Measurements from ENCODE around the gene CA12. TPM values are rescaled to one million over a fixed set of nuclear protein-coding genes. Genes with fewer than 3 reads are reported as not detected.

CA12 gene
- total and polyA plus RNA-seq, 2 of the 8 experiments (the other 6 are each of a cell fraction or from before 2014, with no cell fraction given): 4.7 to 4.9 TPM

- H3K27me3 ChIP-seq (replicated peaks in 1 of 4; ENCODE audit: control insufficient read depth in 3 of 4, extremely low read depth in 1 of 4, insufficient read depth in 3 of 4, low read length in 3 of 4): no peaks in the 10 kb centered on the region
- FAIRE-seq (no peak), DNase-seq (ENCODE audit: low read depth in 1 of 2, low spot score in 2 of 2) (no peak)
- no peak overlapping the region for H2AFZ ChIP-seq (ENCODE audit: low read length)
- H3K79me1 ChIP-seq (ENCODE audit: low read depth, low read length): no peaks in the 10 kb centered on the region
- no peak overlapping the region for H2BK120ac ChIP-seq (replicated peaks; ENCODE audit: low read depth, low read length)
- no peaks in the 10 kb centered on the region for H3K36me3 ChIP-seq (ENCODE audit: control insufficient read depth in 2 of 4, insufficient read depth in 4 of 4, low read length in 3 of 4)
- H3K56ac ChIP-seq (replicated peaks; ENCODE audit: insufficient read length, low read depth, low read length): no peak overlapping the region
- no peak overlapping the region for H4K8ac ChIP-seq (ENCODE audit: extremely low read depth, insufficient read depth, low read length)
- H3K9ac ChIP-seq (replicated peaks in 1 of 4; ENCODE audit: extremely low read depth in 1 of 4, low read depth in 3 of 4, low read length in 3 of 4): no peak overlapping the region
- H2AK5ac ChIP-seq (ENCODE audit: low read depth, low read length): no peak overlapping the region
- ChIA-PET CTCF (ENCODE audit: partially characterized antibody) (no interaction called here), POLR2A (ENCODE audit: partially characterized antibody) (no interaction called here)
- H3K27ac ChIP-seq (ENCODE audit: low read depth, low read length): no peak overlapping the region
- H2BK12ac ChIP-seq (ENCODE audit: low read depth, low read length): no peak overlapping the region
- no peak overlapping the region for H4K5ac ChIP-seq (ENCODE audit: insufficient read length, low read depth, low read length)
- H3K23me2 ChIP-seq (ENCODE audit: low read depth, low read length): no peaks in the 10 kb centered on the region
- no peak overlapping the region for H2BK15ac ChIP-seq (ENCODE audit: low read length)
- no peaks in the 10 kb centered on the region for H4K20me1 ChIP-seq (replicated peaks in 1 of 2; ENCODE audit: control insufficient read depth in 1 of 2, insufficient read depth in 2 of 2, low read length in 2 of 2)
- no peak overlapping the region for H3K14ac ChIP-seq (ENCODE audit: insufficient read length)
- H3K4me2 ChIP-seq (ENCODE audit: insufficient read depth in 1 of 2, low read depth in 2 of 2, low read length in 2 of 2): no peak overlapping the region
- H2BK5ac ChIP-seq (ENCODE audit: low read depth, low read length): no peak overlapping the region
- H3K9me3 ChIP-seq (ENCODE audit: insufficient read depth in 2 of 2, low read depth in 1 of 2, low read length in 1 of 2): no peaks in the 10 kb centered on the region
- H3K4ac ChIP-seq (replicated peaks; ENCODE audit: insufficient read length, low read depth, low read length): no peak overlapping the region
- H3K4me3 ChIP-seq (ENCODE audit: extremely low read depth in 1 of 4, insufficient read depth in 2 of 4, low read depth in 3 of 4, low read length in 4 of 4): no peak overlapping the region
- TF ChIP-seq KDM4A (IDR thresholded peaks at IDR 0.05; ENCODE audit: low read depth, low read length, severe bottlenecking) (no peak), TAF7 (optimal IDR thresholded peaks at IDR 0.05; ENCODE audit: borderline replicate concordance, low read depth, low read length) (no peak), BCL11A (IDR thresholded peaks at IDR 0.05; ENCODE audit: low read depth in 2 of 2, low read length in 2 of 2) (no peak), SIN3A (conservative IDR thresholded peaks at IDR 0.05 in 1 of 2, IDR thresholded peaks at IDR 0.05 in 1 of 2; ENCODE audit: low read depth in 1 of 2, low read length in 2 of 2) (no peak), USF2 (IDR thresholded peaks at IDR 0.05; ENCODE audit: low read length) (no peak), POLR2A (IDR thresholded peaks at IDR 0.05; ENCODE audit: control extremely low read depth in 1 of 2, low read depth in 2 of 2, low read length in 2 of 2) (no peak), POLR2AphosphoS5 (IDR thresholded peaks at IDR 0.05; ENCODE audit: low read depth, low read length) (no peak), NRF1 (IDR thresholded peaks at IDR 0.05; ENCODE audit: low read depth, low read length) (no peak), BACH1 (IDR thresholded peaks at IDR 0.05; ENCODE audit: low read length) (no peak), JUND (IDR thresholded peaks at IDR 0.05; ENCODE audit: low read length) (no peak), TAF1 (IDR thresholded peaks at IDR 0.05; ENCODE audit: low read depth, low read length) (no peak)
- no peak overlapping the region for H3K18ac ChIP-seq (ENCODE audit: extremely low read depth, low read length)
- no peak overlapping the region for H2BK20ac ChIP-seq (ENCODE audit: low read length)
- peaks cover 2 to 15% (median 4%) of the 10 kb centered on the region in 4 experiments; a peak in 6 of 7 replicates for H3K4me1 ChIP-seq (replicated peaks in 1 of 4; ENCODE audit: control insufficient read depth in 3 of 4, insufficient read depth in 4 of 4, low read length in 3 of 4)
- no peak overlapping the region for H3K23ac ChIP-seq (ENCODE audit: insufficient read length)
- WGBS, 2 experiments (ENCODE audit: extremely low coverage in 1 of 2, insufficient coverage in 1 of 2, insufficient read length in 1 of 2, insufficient replicate concordance in 2 of 2, low coverage in 1 of 2, low lambda C conversion rate in 2 of 2, missing lambda C conversion rate in 1 of 2): 91% methylated on average over 2 of the region's 2 CpGs; no CpG with 5 or more reads in 1 of the 2 experiments
- no peak overlapping the region for H4K91ac ChIP-seq (replicated peaks; ENCODE audit: insufficient read length, low read length)
- no peaks in the 10 kb centered on the region for H3K79me2 ChIP-seq (ENCODE audit: control insufficient read depth in 1 of 2, insufficient read depth in 2 of 2, low read length in 2 of 2)
These were observed 15.2 kb downstream of the CA12 start for GRCh38 chr15:63366451-63366850.
